ENCODE data around the gene KCNIP4.

Gene KCNIP4

DNA sequence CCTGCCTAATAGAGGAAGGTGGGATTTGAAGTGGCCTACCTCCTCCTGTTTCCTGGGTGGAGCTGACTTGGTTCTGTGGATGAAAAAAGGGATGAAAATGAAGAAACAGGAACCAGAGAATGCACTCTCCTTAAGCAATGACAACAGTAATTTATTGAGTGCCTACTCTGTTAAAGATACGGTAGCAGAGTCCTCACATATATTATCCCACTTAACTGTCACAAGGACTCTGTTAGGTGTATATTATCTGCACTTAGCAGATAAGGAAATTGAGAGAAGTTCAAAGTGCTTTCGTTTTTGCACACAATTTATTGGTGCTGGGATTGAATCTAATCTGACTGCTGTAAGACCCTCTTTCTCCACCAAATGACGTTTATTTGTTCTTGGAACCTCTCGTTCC lies 947.1 kb downstream of the KCNIP4 start:
- in situ Hi-C loops (cut with MboI; ENCODE audit: low sequenced_read_pairs), result no loop called here

DNA sequence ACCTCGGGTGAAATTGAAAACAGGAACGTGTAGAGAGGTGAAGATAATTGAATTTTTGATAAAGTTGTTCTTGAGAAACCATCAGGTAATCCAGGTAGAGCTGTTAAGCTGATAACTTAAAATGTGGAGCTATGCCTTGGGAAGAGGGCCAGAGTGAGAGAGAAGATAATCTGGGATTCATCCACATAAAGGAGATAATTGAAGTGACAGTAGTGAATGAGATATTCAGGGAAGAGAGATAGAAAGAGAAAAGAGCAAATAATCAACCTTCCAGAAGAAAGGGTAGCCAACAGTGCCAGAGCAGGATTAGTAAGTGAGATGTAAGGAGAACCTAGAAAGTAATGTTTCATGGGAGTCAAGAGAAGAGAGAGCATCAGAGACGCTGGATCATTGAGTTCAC lies 950.7 kb downstream of the KCNIP4 start:
- in situ Hi-C loops (cut with MboI; ENCODE audit: low sequenced_read_pairs), result no loop called here

GRCh38 chr4:20995610-20996009 lies 953.0 kb downstream of the KCNIP4 start:
- in situ Hi-C loops (cut with MboI; ENCODE audit: low sequenced_read_pairs), result no loop called here

DNA sequence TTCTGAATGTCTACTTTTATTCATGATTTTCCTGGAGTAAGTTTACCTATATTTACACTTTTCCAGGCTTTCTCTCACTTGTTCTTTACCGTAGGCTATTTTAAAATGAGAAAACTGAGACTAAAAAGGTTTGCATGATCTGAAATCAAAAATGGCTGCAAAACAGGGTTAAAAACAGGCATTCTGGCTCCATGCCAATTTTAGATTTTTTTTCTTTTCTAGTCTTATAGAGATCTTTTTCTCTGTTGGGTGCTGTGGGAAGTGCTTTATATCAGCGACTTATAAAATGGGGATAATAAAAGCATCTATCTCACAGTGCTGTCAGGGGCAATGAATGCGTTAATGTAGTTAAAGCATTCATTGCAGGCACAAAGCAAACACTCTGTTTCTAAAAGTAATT lies 953.6 kb downstream of the KCNIP4 start:
- in situ Hi-C loops (cut with MboI; ENCODE audit: low sequenced_read_pairs), result no loop called here

- in situ Hi-C loops (cut with MboI; ENCODE audit: low sequenced_read_pairs), result no loop called here
These were observed 956.6 kb downstream of the KCNIP4 start for GRCh38 chr4:20992002-20992401.

DNA sequence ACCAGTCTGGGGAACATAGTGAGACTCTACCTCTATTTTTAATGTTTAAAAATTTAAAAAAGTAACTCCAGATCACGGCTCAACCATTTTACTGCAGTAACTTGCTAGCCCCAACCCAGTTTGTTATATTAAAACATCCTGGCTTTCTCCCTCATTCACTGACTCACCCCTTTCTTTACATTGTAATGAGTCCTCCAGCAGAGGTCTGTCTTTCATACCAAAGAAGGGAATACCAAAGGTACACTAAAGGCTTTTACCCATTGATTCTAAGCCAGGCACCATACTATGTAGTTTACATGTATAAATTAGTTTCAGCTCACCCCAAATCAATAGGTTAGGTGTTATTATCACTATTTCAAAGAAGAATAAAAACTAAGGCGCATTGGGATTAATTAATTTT lies 961.4 kb downstream of the KCNIP4 start:
- in situ Hi-C loops (cut with MboI; ENCODE audit: low sequenced_read_pairs), result no loop called here

GRCh38 chr4:20984576-20984836 lies 964.1 kb downstream of the KCNIP4 start:
- in situ Hi-C loops (cut with MboI; ENCODE audit: low sequenced_read_pairs), result no loop called here

GRCh38 chr4:20983763-20984575 lies 964.6 kb downstream of the KCNIP4 start:
- in situ Hi-C loops (cut with MboI; ENCODE audit: low sequenced_read_pairs), result no loop called here

DNA sequence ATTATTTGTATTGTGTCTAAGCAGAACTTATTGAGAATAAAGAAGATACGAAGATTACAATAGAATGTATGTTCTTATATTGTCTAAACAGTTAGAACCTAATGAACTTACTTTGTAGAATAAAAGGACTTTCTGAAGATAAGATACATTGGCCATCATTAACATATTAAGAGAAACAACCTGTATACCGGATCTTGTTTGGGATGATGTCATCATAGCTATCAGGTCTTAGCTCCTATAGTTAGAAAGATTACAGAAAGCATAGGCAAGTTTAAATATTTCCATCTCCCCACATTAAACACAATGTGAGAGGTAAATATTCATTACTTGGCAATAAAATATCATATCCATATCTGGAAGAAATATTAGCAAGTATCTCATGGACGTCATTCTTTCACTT lies 966.0 kb downstream of the KCNIP4 start:
- in situ Hi-C loops (cut with MboI; ENCODE audit: low sequenced_read_pairs), result no loop called here

- in situ Hi-C loops (cut with MboI; ENCODE audit: low sequenced_read_pairs), result no loop called here
These were observed 988.3 kb downstream of the KCNIP4 start for GRCh38 chr4:20960291-20960690.

- in situ Hi-C loops (cut with MboI; ENCODE audit: low sequenced_read_pairs), result no loop called here
These were observed 994.0 kb downstream of the KCNIP4 start for GRCh38 chr4:20954541-20954940.

GRCh38 chr4:20944961-20945360 lies 1003.6 kb downstream of the KCNIP4 start:
- in situ Hi-C loops (cut with MboI; ENCODE audit: low sequenced_read_pairs), result no loop called here

- in situ Hi-C loops (cut with MboI; ENCODE audit: low sequenced_read_pairs), result no loop called here
These were observed 1004.1 kb downstream of the KCNIP4 start for GRCh38 chr4:20944451-20944850.

DNA sequence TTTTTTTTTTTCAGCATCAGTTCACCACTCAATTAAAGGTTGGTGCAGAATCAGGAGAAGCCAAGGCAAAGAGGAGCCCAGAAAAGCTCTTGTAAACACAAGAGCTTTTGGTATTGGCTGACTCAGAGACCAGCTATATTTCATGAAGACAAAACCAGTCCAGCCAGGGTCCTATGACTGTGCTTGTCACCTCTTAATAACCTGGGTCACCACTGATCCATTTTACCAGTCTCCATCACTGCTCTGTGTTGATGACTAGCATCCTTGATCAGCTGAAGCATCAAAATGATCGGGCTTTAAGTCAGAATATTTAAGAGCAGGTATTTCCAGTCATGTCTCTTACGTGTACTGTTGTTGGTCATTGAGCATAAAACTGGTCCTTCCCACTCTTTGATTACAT lies 1010.4 kb downstream of the KCNIP4 start:
- in situ Hi-C loops (cut with MboI; ENCODE audit: low sequenced_read_pairs), result no loop called here

DNA sequence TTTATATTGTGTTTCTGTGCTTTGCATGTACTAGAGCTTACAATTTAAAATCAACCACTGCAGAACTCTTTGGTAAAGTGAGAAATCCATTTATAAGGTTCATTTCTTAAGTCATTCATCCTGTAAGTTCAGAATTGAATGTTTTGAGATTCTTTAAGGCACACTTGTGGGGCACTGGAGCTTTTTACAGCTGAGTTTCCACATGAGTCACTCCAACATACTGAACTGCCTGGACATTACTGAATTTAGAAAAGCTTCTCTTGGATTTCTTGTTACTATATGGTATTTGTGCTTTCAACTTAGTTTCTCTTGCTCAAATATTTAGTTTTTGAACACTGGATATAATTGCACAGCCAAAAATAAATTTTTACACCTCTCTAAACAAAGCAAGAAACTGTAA lies 1022.0 kb downstream of the KCNIP4 start:
- in situ Hi-C loops (cut with MboI; ENCODE audit: low sequenced_read_pairs), result no loop called here

- in situ Hi-C loops (cut with MboI; ENCODE audit: low sequenced_read_pairs), result no loop called here
These were observed 1023.4 kb downstream of the KCNIP4 start for GRCh38 chr4:20925176-20925575.

- in situ Hi-C loops (cut with MboI; ENCODE audit: low sequenced_read_pairs), result no loop called here
These were observed 1025.6 kb downstream of the KCNIP4 start for GRCh38 chr4:20922962-20923361.

GRCh38 chr4:20916106-20916505 lies 1032.5 kb downstream of the KCNIP4 start:
- in situ Hi-C loops (cut with MboI; ENCODE audit: low sequenced_read_pairs), result no loop called here

DNA sequence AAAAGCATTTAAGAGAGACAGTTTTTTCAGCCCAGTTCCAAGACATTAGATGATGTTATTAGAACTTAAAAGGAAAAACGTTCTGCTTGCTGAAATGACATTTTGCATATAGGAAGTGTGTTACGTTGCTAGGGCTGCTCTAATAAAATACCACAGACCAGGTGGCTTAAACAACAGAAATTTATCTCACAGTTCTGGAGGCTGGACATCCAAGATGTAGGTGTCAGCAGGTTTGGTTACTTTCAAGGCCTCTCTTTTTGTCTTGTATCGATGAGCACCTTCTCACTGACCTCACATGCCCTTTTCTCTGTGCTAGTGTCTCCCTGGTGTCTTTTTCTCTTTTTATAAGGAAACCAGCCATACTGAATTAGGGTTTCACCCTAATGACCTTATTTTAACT lies 1043.6 kb downstream of the KCNIP4 start:
- in situ Hi-C loops (cut with MboI; ENCODE audit: low sequenced_read_pairs), result no loop called here

GRCh38 chr4:20901851-20902250 lies 1046.7 kb downstream of the KCNIP4 start:
- in situ Hi-C loops (cut with MboI; ENCODE audit: low sequenced_read_pairs), result no loop called here

GRCh38 chr4:20899591-20899990 lies 1049.0 kb downstream of the KCNIP4 start:
- in situ Hi-C loops (cut with MboI; ENCODE audit: low sequenced_read_pairs), result no loop called here

- in situ Hi-C loops (cut with MboI; ENCODE audit: low sequenced_read_pairs), result no loop called here
These were observed 1052.6 kb downstream of the KCNIP4 start for GRCh38 chr4:20895988-20896387.

DNA sequence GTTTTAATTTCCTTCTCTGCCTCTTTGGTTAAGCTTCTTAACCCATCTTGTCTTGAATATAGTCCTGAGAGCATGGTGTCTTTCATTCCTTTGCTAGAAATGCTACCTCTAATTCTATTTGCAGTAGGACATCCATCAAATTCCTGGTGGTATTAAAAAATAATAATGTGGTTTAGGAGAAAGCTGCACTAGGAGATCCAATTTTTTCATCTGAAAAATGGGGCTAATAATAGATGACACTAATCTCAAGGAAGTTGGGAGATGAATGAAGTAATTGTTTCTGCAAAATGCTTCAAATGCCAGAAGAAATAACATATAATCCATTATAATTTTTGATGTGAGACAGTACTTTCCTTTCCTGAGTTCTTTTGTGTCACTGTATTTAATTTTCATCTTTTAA lies 1053.4 kb downstream of the KCNIP4 start:
- in situ Hi-C loops (cut with MboI; ENCODE audit: low sequenced_read_pairs), result no loop called here
